NCI-H128 (cell line): ENCODE measurements around the gene PARD3B.

Experiments used
- DNase-seq: peaks from one replicate; lab custom pipeline; 2025; ENCODE audit not compliant: unreplicated experiment; lab: John Stamatoyannopoulos, UW

Gene PARD3B

GRCh38 chr2:205570648-205571047 lies 1025.4 kb downstream of the PARD3B start:
- no peak for DNase-seq

GRCh38 chr2:205571360-205571959 lies 1026.2 kb downstream of the PARD3B start:
- DNase-seq, result no peak

- no peak for DNase-seq
Measured at GRCh38 chr2:205574001-205574400, 1028.7 kb downstream of the PARD3B start.

- no peak for DNase-seq
Measured at GRCh38 chr2:205579335-205579734, 1034.1 kb downstream of the PARD3B start.

GRCh38 chr2:205580212-205580987 lies 1035.1 kb downstream of the PARD3B start:
- no peak for DNase-seq

GRCh38 chr2:205582366-205582765 lies 1037.1 kb downstream of the PARD3B start:
- DNase-seq, result no peak

GRCh38 chr2:205585449-205586383 lies 1040.4 kb downstream of the PARD3B start:
- no peak for DNase-seq

- no peak for DNase-seq
Measured at GRCh38 chr2:205586626-205587025, 1041.4 kb downstream of the PARD3B start.

- no peak for DNase-seq
Measured at GRCh38 chr2:205589479-205589878, 1044.2 kb downstream of the PARD3B start.

GRCh38 chr2:205590759-205591158 lies 1045.5 kb downstream of the PARD3B start:
- no peak for DNase-seq

- no peak for DNase-seq
Measured at GRCh38 chr2:205593891-205594290, 1048.6 kb downstream of the PARD3B start.

GRCh38 chr2:205596581-205596980 lies 1051.3 kb downstream of the PARD3B start:
- no peak for DNase-seq

GRCh38 chr2:205605638-205606304 lies 1060.5 kb downstream of the PARD3B start:
- no peak for DNase-seq

- DNase-seq, result no peak
Measured at GRCh38 chr2:205607146-205607545, 1061.9 kb downstream of the PARD3B start.

GRCh38 chr2:205609113-205609512 lies 1063.8 kb downstream of the PARD3B start:
- DNase-seq, result no peak

- DNase-seq, result no peak
Measured at GRCh38 chr2:205610437-205610836, 1065.2 kb downstream of the PARD3B start.

- no peak for DNase-seq
Measured at GRCh38 chr2:205612636-205613035, 1067.4 kb downstream of the PARD3B start.

GRCh38 chr2:205613970-205614559 lies 1068.8 kb downstream of the PARD3B start:
- no peak for DNase-seq

GRCh38 chr2:205614965-205615364 lies 1069.7 kb downstream of the PARD3B start:
- no peak for DNase-seq

GRCh38 chr2:205617905-205618304 lies 1072.6 kb downstream of the PARD3B start:
- DNase-seq, result no peak

GRCh38 chr2:205619600-205619999 lies 1074.3 kb downstream of the PARD3B start:
- no peak for DNase-seq
